Lung microvascular endothelial cell (primary cell): ENCODE measurements around the gene TRABD2B. TPM values are rescaled to one million over a fixed set of nuclear protein-coding genes. Genes with fewer than 3 reads are reported as not detected.
"Not testable (repeated sequence)": the region's sequence is repeated elsewhere in the genome, so short reads cannot be mapped to it uniquely, and the experiment has no call there.

Experiments used
- DNase-seq, 2 donors: peaks; one replicate each; pipeline versions ENCODE4 v3.0.0 to v3.0.0-alpha.2; 2010; ENCODE audit warnings: low read depth in 2 of 2
- total RNA-seq: library from RNA; depleted of rRNA; stranded (reverse); fragments of >200 nt; gene quantifications from 2 replicates; pipeline ENCODE4 v1.2.1, GENCODE V29; 2014

Gene TRABD2B
- total RNA-seq, 1 donor from 2014 or later = not detected

DNA sequence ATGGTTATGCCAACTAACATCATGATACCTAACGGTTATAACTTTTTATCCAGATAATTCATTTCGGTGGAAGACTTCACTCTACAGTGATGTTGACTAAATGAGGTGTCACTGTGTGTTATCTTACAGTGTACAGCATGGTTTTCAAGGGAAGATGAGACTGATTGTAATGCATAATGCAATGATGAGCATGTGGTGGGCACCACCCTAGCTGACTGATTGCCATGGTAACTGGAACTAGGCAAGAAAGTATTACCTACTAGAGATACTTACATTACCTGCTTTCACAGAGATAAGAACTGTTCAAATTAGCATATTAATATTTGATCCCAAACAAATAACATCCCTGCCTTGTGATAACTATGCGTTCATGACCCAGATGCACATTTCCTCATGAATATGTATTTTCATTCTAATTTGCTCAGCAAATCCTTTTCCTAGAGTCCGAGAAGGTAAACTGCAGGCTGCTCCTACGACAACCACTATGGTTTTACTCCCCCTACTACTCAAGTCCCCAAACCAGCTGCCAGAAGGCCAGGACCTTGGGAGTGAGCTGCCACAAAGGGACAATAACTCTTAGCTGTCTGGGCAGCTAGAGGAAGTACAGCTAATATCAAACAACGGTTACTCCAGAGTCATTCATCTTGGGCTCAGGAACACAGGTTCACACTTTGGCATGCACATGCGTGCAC lies 29.2 kb downstream of the TRABD2B start:
- no peak for DNase-seq

DNA sequence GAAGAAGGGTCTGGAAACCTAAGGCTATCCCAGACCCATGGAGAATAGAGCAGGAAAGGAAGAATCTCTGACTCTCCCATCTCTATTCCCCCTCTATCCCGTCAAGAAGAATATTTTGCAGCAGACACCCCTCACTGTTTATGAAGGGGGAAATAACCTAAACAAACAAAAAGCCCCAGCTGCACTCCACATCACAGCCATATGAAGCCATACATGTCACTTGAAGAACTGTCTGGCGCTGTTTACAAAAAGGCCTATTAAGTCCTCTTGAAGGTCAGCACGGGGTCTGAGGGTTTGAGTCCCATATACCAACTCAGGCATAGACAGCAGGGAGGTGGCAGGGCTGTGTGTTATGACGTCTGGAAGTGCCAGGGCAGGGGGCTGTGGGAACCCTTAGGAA lies 31.4 kb downstream of the TRABD2B start:
- no peak for DNase-seq

GRCh38 chr1:47964636-47965035 lies 32.5 kb downstream of the TRABD2B start:
- no peak for DNase-seq

- peak in 1 of 2 donors; percentile 31 for DNase-seq
Observed at GRCh38 chr1:47963568-47964358, 33.4 kb downstream of the TRABD2B start.

GRCh38 chr1:47962750-47963492 lies 34.3 kb downstream of the TRABD2B start:
- no peak for DNase-seq

- not testable (repeated sequence) for DNase-seq
Observed at GRCh38 chr1:47961835-47962234, 35.4 kb downstream of the TRABD2B start.

GRCh38 chr1:47956491-47956890 lies 40.7 kb downstream of the TRABD2B start:
- DNase-seq = not testable (repeated sequence)

- no peak for DNase-seq
Observed at GRCh38 chr1:47953661-47954060, 43.5 kb downstream of the TRABD2B start.

DNA sequence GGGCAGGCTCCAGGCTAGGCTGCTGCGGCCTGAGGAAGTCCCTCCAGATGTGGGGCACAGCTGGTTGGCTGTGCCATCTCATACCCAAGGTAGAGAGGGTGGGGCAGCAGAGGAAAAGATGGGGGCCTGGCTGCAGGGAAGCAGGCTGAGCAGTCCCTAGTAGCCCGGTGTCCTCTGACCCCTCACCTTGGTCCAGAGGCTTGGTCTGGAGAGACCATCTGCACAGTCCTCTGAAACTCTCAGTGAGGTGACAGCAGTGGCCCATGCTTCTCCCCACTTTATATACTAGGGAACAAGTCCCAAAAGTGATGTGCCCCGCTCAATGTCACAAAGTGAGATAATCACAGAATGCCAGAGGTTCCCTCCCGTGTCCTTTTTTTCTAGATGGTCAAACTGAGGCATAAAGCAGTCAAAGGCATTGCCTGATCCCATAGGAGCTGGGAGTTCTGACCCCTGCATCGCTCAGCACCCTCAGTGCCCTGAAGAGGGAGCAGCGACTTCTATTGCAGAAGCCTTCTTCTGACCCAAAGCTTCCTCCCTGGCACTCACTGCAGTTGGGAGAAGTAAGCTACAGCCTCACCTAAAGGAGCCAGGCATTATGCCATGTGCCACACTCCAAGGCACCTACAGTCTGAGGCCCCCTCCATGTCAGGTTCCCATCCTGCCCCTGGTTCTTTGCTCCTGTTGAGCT lies 45.5 kb downstream of the TRABD2B start:
- no peak for DNase-seq

GRCh38 chr1:47951026-47951425 lies 46.2 kb downstream of the TRABD2B start:
- no peak for DNase-seq

GRCh38 chr1:47950471-47950870 lies 46.7 kb downstream of the TRABD2B start:
- DNase-seq = no peak

- no peak for DNase-seq
Observed at GRCh38 chr1:47948126-47948525, 49.1 kb downstream of the TRABD2B start.

DNA sequence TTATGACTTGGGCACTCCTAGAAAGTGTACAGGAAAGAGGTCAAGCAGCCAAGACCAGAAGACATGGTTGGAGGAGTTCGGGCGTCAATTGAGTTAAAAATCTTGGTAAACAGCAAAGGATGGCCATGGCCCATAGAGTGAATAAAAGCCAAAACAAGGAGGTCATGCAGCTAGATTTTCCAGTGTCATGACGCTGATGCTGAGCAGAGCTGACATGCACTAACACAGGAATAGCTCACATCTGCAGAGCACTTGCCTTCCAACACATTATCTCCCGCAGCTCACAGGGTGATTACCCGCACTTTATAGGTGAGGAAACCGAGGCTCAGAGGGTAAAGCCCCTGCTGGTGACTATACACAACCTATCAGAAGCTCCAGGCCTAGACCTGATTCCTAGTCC lies 49.7 kb downstream of the TRABD2B start:
- no peak for DNase-seq

DNA sequence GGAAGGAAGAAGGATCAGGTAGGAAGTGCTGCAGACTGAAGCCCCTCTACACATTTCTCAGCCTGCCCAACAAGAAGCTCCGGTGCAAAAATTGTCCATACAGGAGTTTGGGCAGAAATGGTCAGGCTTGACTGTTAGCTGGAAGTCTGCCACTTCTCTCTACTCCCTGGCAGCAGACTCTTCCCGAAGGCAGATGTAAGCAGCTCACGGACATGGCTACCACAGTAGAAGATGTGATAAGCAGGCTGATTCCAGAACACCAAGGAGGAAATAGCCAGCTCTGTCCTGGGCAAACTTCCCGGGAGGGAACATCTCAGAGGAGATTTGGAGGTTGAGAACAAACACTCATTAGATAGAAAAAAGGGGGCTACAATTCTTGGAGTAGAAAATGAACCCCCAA lies 52.6 kb downstream of the TRABD2B start:
- DNase-seq = no peak

GRCh38 chr1:47942240-47942629 lies 55.0 kb downstream of the TRABD2B start:
- no peak for DNase-seq

DNA sequence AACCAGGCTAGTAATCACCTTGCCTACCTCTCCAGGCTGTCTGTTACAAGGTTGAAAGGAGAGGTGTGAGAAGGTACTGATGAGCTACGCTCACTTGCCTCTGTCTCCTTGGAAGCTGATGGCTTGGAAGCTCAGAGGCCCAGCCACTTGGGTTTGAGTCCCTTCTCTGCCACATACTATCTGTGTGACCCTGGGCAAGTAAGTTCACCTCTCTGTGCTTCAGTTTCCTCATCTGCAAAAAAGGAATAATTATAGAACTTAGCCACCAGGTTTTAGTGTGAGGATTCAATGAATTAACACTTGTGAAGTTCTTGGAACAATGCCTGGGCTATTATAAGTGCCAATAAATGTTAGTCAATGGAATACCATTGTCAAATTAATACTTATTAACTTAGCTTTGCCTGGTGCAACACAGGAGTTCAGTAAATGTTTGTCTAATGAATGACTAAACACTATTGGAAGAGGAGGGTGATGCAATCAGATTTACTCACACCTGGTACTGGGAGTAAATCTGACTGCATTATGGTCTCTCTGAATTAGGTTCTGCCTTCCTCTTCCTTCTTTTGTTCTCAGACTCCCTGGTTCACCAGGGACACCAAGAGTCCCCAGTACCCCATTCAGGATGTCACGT lies 55.5 kb downstream of the TRABD2B start:
- DNase-seq = no peak

DNA sequence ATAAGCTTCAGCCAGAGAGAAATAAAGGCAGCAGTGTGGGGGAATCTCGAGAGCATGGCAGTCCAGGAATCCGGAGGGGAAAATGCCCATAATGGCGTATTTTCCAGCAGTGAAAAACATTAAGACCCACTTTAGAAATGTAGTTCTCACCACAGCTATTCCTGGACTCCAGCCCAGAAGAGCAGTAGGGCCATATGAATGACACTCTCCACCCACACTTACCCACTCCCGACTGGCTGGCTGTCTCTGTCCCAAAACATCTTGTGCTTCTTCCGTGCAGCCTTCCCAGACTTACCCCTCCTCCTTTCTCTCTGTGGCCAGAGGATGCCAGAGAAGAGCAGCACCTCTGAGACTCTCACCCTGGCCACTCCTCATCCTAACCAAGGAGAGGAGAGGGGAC lies 56.4 kb downstream of the TRABD2B start:
- no peak for DNase-seq

GRCh38 chr1:47940326-47940725 lies 56.9 kb downstream of the TRABD2B start:
- no peak for DNase-seq

- no peak for DNase-seq
Observed at GRCh38 chr1:47938520-47938919, 58.7 kb downstream of the TRABD2B start.

- DNase-seq = no peak
Observed at GRCh38 chr1:47937586-47938254, 59.5 kb downstream of the TRABD2B start.
